Measurements from ENCODE around the gene RGL3. TPM values are rescaled to one million over a fixed set of nuclear protein-coding genes. Genes with fewer than 3 reads are reported as not detected.

The RGL3 gene
- total and polyA plus RNA-seq, 2 of the 4 experiments (the other 2 are of a cell fraction): 0.18 to 0.62 TPM

DNA sequence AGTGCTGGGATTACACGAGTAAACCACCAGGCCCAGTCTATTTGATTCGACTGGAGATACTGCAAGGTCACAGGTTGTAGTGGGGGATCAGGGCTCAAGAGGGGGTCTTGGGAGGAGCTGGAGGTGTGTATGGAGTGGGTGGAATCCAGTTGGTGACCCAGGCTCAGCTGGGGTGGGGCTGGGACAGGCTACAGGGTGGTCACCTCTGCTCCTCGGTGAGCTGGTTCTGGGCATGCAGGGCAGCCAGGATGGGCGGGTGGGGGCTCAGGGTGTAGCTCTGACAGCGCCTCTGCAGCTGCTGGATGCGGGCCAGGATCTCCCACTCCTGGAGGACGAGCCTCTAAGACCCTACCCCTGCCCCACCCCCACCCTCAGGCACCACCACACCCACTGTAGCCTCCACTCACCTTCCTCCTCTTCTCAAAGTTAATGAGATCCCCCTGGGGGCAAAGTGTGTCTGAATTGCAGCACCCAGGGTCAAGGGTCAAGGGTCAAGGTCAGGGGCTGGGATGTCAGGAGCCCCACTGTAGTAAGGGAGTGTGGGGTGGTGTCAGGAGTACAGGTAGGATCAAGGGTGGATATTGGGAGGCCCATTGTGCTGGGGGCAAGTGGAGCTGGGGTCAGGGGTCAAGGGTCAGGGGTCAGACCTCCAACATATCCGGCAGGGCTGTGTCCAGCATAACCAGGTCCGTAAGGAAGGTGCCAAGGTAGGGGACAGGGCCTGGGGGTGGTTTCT, 17.1 kb downstream of the RGL3 start:
- Histone ChIP-seq H3K4me1 (ENCODE audit: control insufficient read depth, insufficient read depth, low read length) (no peaks in the 10 kb centered on the region), H3K27ac (ENCODE audit: insufficient read depth, low read length) (no peak overlapping the region), H3K9ac (ENCODE audit: low read depth, low read length) (no peak overlapping the region), H3K4ac (ENCODE audit: low read depth, low read length) (no peak overlapping the region), H3K18ac (ENCODE audit: low read depth, low read length) (no peak overlapping the region), H3K14ac (replicated peaks; ENCODE audit: low read depth, low read length) (no peak overlapping the region), H3K79me1 (ENCODE audit: low read depth in 1 of 2, low read length in 2 of 2) (no peaks in the 10 kb centered on the region), H3K9me1 (ENCODE audit: insufficient read depth, low read length) (no peaks in the 10 kb centered on the region), H2BK5ac (ENCODE audit: low read depth, low read length, poor library complexity, severe bottlenecking) (no peak overlapping the region), H4K20me1 (ENCODE audit: insufficient read depth, low read length) (no peaks in the 10 kb centered on the region; the same call in 1 of the 2 replicates), H3K4me2 (ENCODE audit: low read depth, low read length) (no peak overlapping the region), H3K27me3 (ENCODE audit: control insufficient read depth, insufficient read depth, low read length) (peaks cover 2% of the 10 kb centered on the region), H2BK120ac (ENCODE audit: low read depth, low read length) (no peak overlapping the region), H3K56ac (ENCODE audit: extremely low read depth, insufficient read depth, low read length) (no peak overlapping the region), H2AK5ac (ENCODE audit: low read depth, low read length) (no peak overlapping the region), H2AK9ac (replicated peaks; ENCODE audit: low read depth, low read length, poor library complexity) (no peak overlapping the region), H3K36me3 (ENCODE audit: control insufficient read depth, insufficient read depth, low read length) (no peaks in the 10 kb centered on the region), H2BK15ac (ENCODE audit: low read depth, low read length) (no peak overlapping the region), H4K91ac (ENCODE audit: insufficient read depth, low read depth, low read length) (no peak overlapping the region), H2BK20ac (ENCODE audit: low read depth, low read length) (no peak overlapping the region), H4K8ac (ENCODE audit: low read depth in 2 of 2, low read length in 2 of 2) (no peak overlapping the region), H4K5ac (ENCODE audit: low read depth, low read length) (no peak overlapping the region), H2AFZ (replicated peaks; ENCODE audit: low read length, poor library complexity) (no peak overlapping the region), H3K23ac (ENCODE audit: low read depth, low read length) (no peak overlapping the region), H3K4me3 (ENCODE audit: insufficient read depth, low read depth, low read length) (no peak overlapping the region), H3K9me3 (ENCODE audit: control insufficient read depth, insufficient read depth, low read length) (no peaks in the 10 kb centered on the region)
- intact Hi-C loops (cut with micrococcal nuclease) (no loop called here), dilution Hi-C loops (cut with HindIII; ENCODE audit: low sequenced_read_pairs, unreplicated experiment) (no loop called here), in situ Hi-C loops (cut with MboI; ENCODE audit: low sequenced_read_pairs) (no loop called here)
- no peak for TF ChIP-seq CEBPB (IDR thresholded peaks at IDR 0.05; ENCODE audit: low read depth, low read length)
- TF ChIP-seq RAD21 (IDR thresholded peaks at IDR 0.05; ENCODE audit: low read length): no peak
- no peak for TF ChIP-seq USF2 (IDR thresholded peaks at IDR 0.05; ENCODE audit: low read depth, low read length)
- no peak for TF ChIP-seq MAFK (IDR thresholded peaks at IDR 0.05; ENCODE audit: low read depth, low read length)
- TF ChIP-seq CTCF (conservative IDR thresholded peaks at IDR 0.05; ENCODE audit: low read depth, low read length): no peak
- no peak for TF ChIP-seq NFE2L2 (IDR thresholded peaks at IDR 0.05; ENCODE audit: low read depth, low read length)
- no peak for TF ChIP-seq CHD1 (IDR thresholded peaks at IDR 0.05; ENCODE audit: low read depth, low read length)
- TF ChIP-seq SMC3 (IDR thresholded peaks at IDR 0.05; ENCODE audit: low read depth, low read length): no peak
- TF ChIP-seq POLR2A (IDR thresholded peaks at IDR 0.05; ENCODE audit: low read depth, low read length): no peak
- no peak for TF ChIP-seq MAZ (IDR thresholded peaks at IDR 0.05; ENCODE audit: borderline replicate concordance, low read depth, low read length)
- TF ChIP-seq RFX5 (IDR thresholded peaks at IDR 0.05; ENCODE audit: low read depth, low read length): no peak
- TF ChIP-seq BHLHE40 (IDR thresholded peaks at IDR 0.05; ENCODE audit: low read depth, low read length): no peak
- TF ChIP-seq FOS (IDR thresholded peaks at IDR 0.05; ENCODE audit: low read depth, low read length): no peak
- TF ChIP-seq, protein P1, sequence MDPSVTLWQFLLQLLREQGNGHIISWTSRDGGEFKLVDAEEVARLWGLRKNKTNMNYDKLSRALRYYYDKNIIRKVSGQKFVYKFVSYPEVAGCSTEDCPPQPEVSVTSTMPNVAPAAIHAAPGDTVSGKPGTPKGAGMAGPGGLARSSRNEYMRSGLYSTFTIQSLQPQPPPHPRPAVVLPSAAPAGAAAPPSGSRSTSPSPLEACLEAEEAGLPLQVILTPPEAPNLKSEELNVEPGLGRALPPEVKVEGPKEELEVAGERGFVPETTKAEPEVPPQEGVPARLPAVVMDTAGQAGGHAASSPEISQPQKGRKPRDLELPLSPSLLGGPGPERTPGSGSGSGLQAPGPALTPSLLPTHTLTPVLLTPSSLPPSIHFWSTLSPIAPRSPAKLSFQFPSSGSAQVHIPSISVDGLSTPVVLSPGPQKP (IDR thresholded peaks at IDR 0.05; ENCODE audit: borderline replicate concordance, low read depth, low read length): no peak
- no peak for TF ChIP-seq RCOR1 (IDR thresholded peaks at IDR 0.05; ENCODE audit: insufficient replicate concordance, low read length)
- TF ChIP-seq MXI1 (IDR thresholded peaks at IDR 0.05; ENCODE audit: borderline replicate concordance, low read depth, low read length): no peak
- ChIA-PET CTCF (no interaction called here), POLR2A (ENCODE audit: unreplicated experiment) (interaction anchor here (0.7 kb wide), 1 partner anchor 1269 kb away, joined by 3 read pairs; no protein-coding TSS in a partner anchor)
- BruUV-seq (replicated peaks): no TSS peak
- no peak for DNase-seq
- ATAC-seq (ENCODE audit: low read depth): no peak
- WGBS, 2 experiments (ENCODE audit: extremely low coverage in 2 of 2, insufficient read length in 1 of 2): 89% methylated on average over 2 of the region's 9 CpGs; no CpG with 5 or more reads in 1 of the 2 experiments

All from IMR-90 (cell line).